ENCODE results near the gene FNIP2.

Gene FNIP2

GRCh38 chr4:158869761-158870160 lies 100.9 kb downstream of the FNIP2 start:
- H3K36me3 ChIP-seq = peaks cover 5% of the 10 kb centered on the region
- H3K4me1 ChIP-seq (ENCODE audit: control insufficient read depth in 1 of 2, insufficient read depth in 1 of 2, low read depth in 1 of 2, low read length in 1 of 2) = no peaks in the 10 kb centered on the region
- no peaks in the 10 kb centered on the region for H3K9me3 ChIP-seq
- H3K27me3 ChIP-seq = no peaks in the 10 kb centered on the region
- H3K27ac ChIP-seq = no peak overlapping the region
- TF ChIP-seq CTCF (IDR thresholded peaks at IDR 0.05) = no peak
- H3K4me3 ChIP-seq (ENCODE audit: low read depth in 1 of 2, low read length in 1 of 2) = no peak overlapping the region

DNA sequence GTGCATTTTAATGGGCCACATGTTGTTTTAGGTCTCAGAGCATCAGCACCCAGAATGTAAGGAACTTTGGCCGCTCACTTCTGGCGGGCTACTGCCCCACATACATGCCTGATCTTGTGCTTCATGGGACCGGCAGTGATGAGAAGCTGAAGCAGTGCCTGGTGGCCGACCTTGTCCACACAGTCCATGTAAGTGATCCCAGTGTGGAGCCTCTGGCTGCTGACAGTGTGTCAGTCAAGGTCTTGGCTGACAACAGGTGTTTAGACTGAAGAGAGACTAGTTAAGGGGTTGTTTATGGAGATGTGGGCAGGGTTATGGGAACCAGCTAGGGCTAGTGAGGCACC lies 101.4 kb downstream of the FNIP2 start:
- peaks cover 5% of the 10 kb centered on the region for H3K36me3 ChIP-seq

DNA sequence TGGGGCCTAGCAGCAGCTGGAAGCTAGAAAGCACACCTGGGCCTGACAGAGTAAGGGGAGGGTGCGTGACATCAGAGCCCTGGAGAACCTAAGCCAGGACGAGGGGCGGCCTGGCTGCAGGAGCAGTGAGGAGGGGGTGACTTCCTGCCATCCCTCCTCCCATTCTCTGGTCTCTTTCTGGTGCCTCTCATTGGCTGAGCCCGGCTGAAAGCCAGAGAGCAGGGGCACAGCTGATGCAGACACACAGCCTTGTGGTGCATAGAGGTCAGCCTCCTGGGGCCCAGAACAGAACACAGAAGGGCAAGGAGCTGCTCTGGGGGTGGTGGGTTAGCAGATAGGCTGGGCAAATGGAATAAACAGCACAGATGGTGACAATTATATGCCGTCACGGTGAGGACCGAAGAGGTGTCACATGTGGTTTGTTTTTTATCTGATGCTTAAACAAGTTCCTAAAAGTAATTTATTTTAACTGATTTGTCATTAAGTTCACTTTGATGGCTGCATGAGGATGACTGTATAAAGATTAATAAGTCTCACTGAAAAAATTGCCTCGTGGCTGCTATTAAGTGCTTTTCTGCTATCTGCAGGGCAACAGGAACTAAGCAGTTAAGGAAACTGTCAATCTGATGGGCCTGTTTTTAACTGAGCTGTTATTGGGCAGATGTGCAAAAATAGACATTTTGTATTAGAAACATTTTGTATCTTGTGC lies 102.0 kb downstream of the FNIP2 start:
- Histone ChIP-seq H3K4me3 (ENCODE audit: low read depth in 1 of 2, low read length in 1 of 2) (no peak overlapping the region), H3K36me3 (peaks cover 5% of the 10 kb centered on the region), H3K9me3 (no peaks in the 10 kb centered on the region), H3K27ac (no peak overlapping the region), H3K4me1 (ENCODE audit: control insufficient read depth in 1 of 2, insufficient read depth in 1 of 2, low read depth in 1 of 2, low read length in 1 of 2) (no peaks in the 10 kb centered on the region), H3K27me3 (no peaks in the 10 kb centered on the region)
- no peak for TF ChIP-seq CTCF (IDR thresholded peaks at IDR 0.05)

More for the DNA sequence above, 101.4 kb downstream of the FNIP2 start:
- no peaks in the 10 kb centered on the region for H3K4me1 ChIP-seq (ENCODE audit: control insufficient read depth in 1 of 2, insufficient read depth in 1 of 2, low read depth in 1 of 2, low read length in 1 of 2)
- H3K27ac ChIP-seq = no peak overlapping the region
- H3K4me3 ChIP-seq (ENCODE audit: low read depth in 1 of 2, low read length in 1 of 2) = no peak overlapping the region
- no peak for TF ChIP-seq CTCF (IDR thresholded peaks at IDR 0.05)
- H3K27me3 ChIP-seq = no peaks in the 10 kb centered on the region
- no peaks in the 10 kb centered on the region for H3K9me3 ChIP-seq

- Histone ChIP-seq H3K27me3 (no peaks in the 10 kb centered on the region), H3K4me3 (ENCODE audit: low read depth in 1 of 2, low read length in 1 of 2) (no peak overlapping the region), H3K4me1 (ENCODE audit: control insufficient read depth in 1 of 2, insufficient read depth in 1 of 2, low read depth in 1 of 2, low read length in 1 of 2) (no peaks in the 10 kb centered on the region), H3K36me3 (peaks cover 5% of the 10 kb centered on the region), H3K9me3 (no peaks in the 10 kb centered on the region), H3K27ac (no peak overlapping the region)
- no peak for TF ChIP-seq CTCF (IDR thresholded peaks at IDR 0.05)
Measured at GRCh38 chr4:158871335-158871724, 102.5 kb downstream of the FNIP2 start.

DNA sequence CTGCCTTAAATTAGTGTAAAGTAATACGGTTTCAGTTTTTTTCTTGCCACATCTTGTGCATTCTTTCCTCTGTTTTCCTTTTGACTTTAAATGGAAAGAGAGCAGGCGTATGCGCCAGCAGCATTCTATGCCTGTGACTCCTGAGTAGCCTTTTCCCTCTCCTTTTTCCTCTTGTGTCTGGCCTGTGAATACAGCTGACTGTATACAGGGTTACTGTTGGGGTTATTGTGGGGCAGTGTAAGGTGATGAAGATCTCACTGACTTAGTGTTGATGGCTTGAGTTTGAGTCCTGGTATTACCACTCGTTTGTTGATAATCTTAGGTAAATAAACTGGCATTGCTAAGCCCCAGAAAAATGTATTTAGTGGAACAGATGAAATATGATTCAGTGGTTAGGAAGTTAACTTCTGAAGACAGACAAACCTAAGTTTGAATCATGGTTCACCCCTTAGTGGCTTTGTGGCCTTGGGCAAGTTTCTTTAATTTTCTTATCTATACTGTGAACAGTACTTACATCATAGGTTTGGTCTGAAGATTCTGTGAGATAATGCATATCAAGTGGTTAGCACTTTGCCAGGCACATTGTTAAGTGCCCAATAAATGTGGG lies 105.1 kb downstream of the FNIP2 start:
- Histone ChIP-seq H3K27me3 (no peaks in the 10 kb centered on the region), H3K9me3 (no peaks in the 10 kb centered on the region), H3K36me3 (peaks cover under 1% of the 10 kb centered on the region), H3K4me1 (ENCODE audit: control insufficient read depth in 1 of 2, insufficient read depth in 1 of 2, low read depth in 1 of 2, low read length in 1 of 2) (no peaks in the 10 kb centered on the region), H3K4me3 (ENCODE audit: low read depth in 1 of 2, low read length in 1 of 2) (no peak overlapping the region), H3K27ac (no peak overlapping the region)
- no peak for TF ChIP-seq CTCF (IDR thresholded peaks at IDR 0.05)

Data from neutrophil (primary cell).